Neural cell (in vitro differentiated cells): ENCODE results near the gene TNF. TPM values are rescaled to one million over a fixed set of nuclear protein-coding genes. Genes with fewer than 3 reads are reported as not detected.

Source experiments
- H2AFZ ChIP-seq: fragments of 200-600, 300-800 bp; sonication (generic), shearing (Covaris generic); 2 replicates; pipeline ENCODE4 v1.6.0; 2014; ENCODE audit warnings: low read depth, mild to moderate bottlenecking, antibody characterized with exemption, low read length, moderate library complexity
- H3F3A ChIP-seq: fragments of 200-600 bp; shearing (Covaris generic); 2 replicates; pipeline ENCODE4 v1.6.1; 2016; ENCODE audit warnings: mild to moderate bottlenecking, moderate library complexity, mixed read lengths, antibody characterized with exemption, low read length; ENCODE audit not compliant: insufficient read depth, poor library complexity, severe bottlenecking
- H3K27ac ChIP-seq: fragments of 200-600, 300-800 bp; sonication (generic), shearing (Covaris generic); 2 replicates; pipeline ENCODE4 v1.5.1; 2014; ENCODE audit warnings: mild to moderate bottlenecking, low read length, moderate library complexity
- H3K27me3 ChIP-seq: fragments of 300-800, 200-600 bp; sonication (generic), shearing (Covaris generic); 2 replicates; pipeline ENCODE4 v1.6.0; 2014; ENCODE audit warnings: mild to moderate bottlenecking, low read depth, low read length, moderate library complexity; ENCODE audit not compliant: insufficient read depth
- H3K36me3 ChIP-seq: fragments of 300-800, 200-600 bp; sonication (generic), shearing (Covaris generic); 2 replicates; pipeline ENCODE4 v1.5.1; 2014; ENCODE audit warnings: mild to moderate bottlenecking, antibody characterized with exemption, low read length, moderate library complexity; ENCODE audit not compliant: insufficient read depth
- H3K4me2 ChIP-seq: fragments of 300-800, 200-600 bp; sonication (generic), shearing (Covaris generic); 2 replicates; pipeline ENCODE4 v1.6.0; 2014; ENCODE audit warnings: mild to moderate bottlenecking, low read length
- H3K4me3 ChIP-seq: fragments of 300-800, 200-600 bp; sonication (generic), shearing (Covaris generic); 2 replicates; pipeline ENCODE4 v1.5.1; 2014; ENCODE audit warnings: mild to moderate bottlenecking, low read length, moderate library complexity
- H3K79me2 ChIP-seq: fragments of 200-600 bp; shearing (Covaris generic); replicated peaks from 2 replicates; pipeline ENCODE4 v1.6.0; 2014; ENCODE audit warnings: mild to moderate bottlenecking, low read length, moderate library complexity; ENCODE audit not compliant: insufficient read depth
- H3K9ac ChIP-seq: fragments of 300-800, 200-600 bp; sonication (generic), shearing (Covaris generic); 2 replicates; pipeline ENCODE4 v1.6.1; 2016; ENCODE audit warnings: mild to moderate bottlenecking, low read length, mixed read lengths
- H3K9me2 ChIP-seq: fragments of 200-600 bp; shearing (Covaris generic); 2 replicates; pipeline ENCODE4 v1.6.1; 2016; ENCODE audit warnings: mild to moderate bottlenecking, low read length, mixed read lengths; ENCODE audit not compliant: insufficient read depth
- H3K9me3 ChIP-seq: fragments of 200-600, 300-800 bp; sonication (generic), shearing (Covaris generic); 2 replicates; pipeline ENCODE4 v1.6.1; 2016; ENCODE audit warnings: mild to moderate bottlenecking, mixed run types, low read length, moderate library complexity, mixed read lengths
- H4K20me1 ChIP-seq: fragments of 200-600 bp; shearing (Covaris generic); 2 replicates; pipeline ENCODE4 v1.6.1; 2016; ENCODE audit warnings: mild to moderate bottlenecking, mixed run types; ENCODE audit not compliant: insufficient read depth
- EP300 ChIP-seq: fragments of 450-650 bp; conservative IDR thresholded peaks from 2 replicates; pipeline ENCODE4 v1.6.1; 2014; ENCODE audit warnings: antibody characterized with exemption, mild to moderate bottlenecking, moderate library complexity; ENCODE audit not compliant: poor library complexity, severe bottlenecking
- EZH2 ChIP-seq: fragments of 200-600, 300-800 bp; shearing (Covaris generic), sonication (generic); IDR thresholded peaks from 2 replicates; pipeline ENCODE4 v1.6.1; 2014; ENCODE audit warnings: antibody characterized with exemption, low read length, borderline replicate concordance, mild to moderate bottlenecking; ENCODE audit not compliant: insufficient read depth, poor library complexity, severe bottlenecking
- MXI1 ChIP-seq: fragments of 450-650 bp; conservative IDR thresholded peaks from 2 replicates; pipeline ENCODE4 v1.6.1; 2014; ENCODE audit warnings: antibody characterized with exemption, mild to moderate bottlenecking; ENCODE audit not compliant: poor library complexity, severe bottlenecking
- POLR2AphosphoS5 ChIP-seq: IDR thresholded peaks from 2 replicates; pipeline ENCODE4 v1.6.1; 2012
- RAD21 ChIP-seq: fragments of 450-650 bp; conservative IDR thresholded peaks from 2 replicates; pipeline ENCODE4 v1.6.1; 2014; ENCODE audit warnings: antibody characterized with exemption, mild to moderate bottlenecking, moderate library complexity
- SMC3 ChIP-seq: fragments of 450-650 bp; conservative IDR thresholded peaks from 2 replicates; pipeline ENCODE4 v1.6.1; 2014; ENCODE audit warnings: antibody characterized with exemption, mild to moderate bottlenecking, moderate library complexity; ENCODE audit not compliant: poor library complexity
- TAF1 ChIP-seq: IDR thresholded peaks from 2 replicates; pipeline ENCODE4 v1.6.1; 2012; ENCODE audit warnings: low read depth
- polyA plus RNA-seq: library from polyadenylated mRNA; depleted of rRNA; stranded (reverse); fragments of >200 nt; gene quantifications from 2 replicates; pipeline ENCODE4 v1.2.3, GENCODE V29; 2014
- TF ChIP-seq, protein P1 (sequence below): fragments of 450-650 bp; IDR thresholded peaks from 2 replicates; pipeline ENCODE4 v1.5.1; 2014; ENCODE audit warnings: antibody characterized with exemption, mild to moderate bottlenecking, moderate library complexity; ENCODE audit not compliant: poor library complexity, severe bottlenecking
- TF ChIP-seq, protein P2 (sequence below): IDR thresholded peaks from 2 replicates; pipeline ENCODE4 v1.6.1; 2012; ENCODE audit warnings: borderline replicate concordance

The TNF gene
- polyA plus RNA-seq, 1 donor from 2014 or later = not detected

- peaks cover 5% of the 10 kb centered on the region for H3K36me3 ChIP-seq
- H3F3A ChIP-seq = no peaks in the 10 kb centered on the region
- no peaks in the 10 kb centered on the region for H4K20me1 ChIP-seq
- H2AFZ ChIP-seq = peak overlapping the region; percentile 88
- peaks cover 45% of the 10 kb centered on the region for H3K79me2 ChIP-seq
- no peaks in the 10 kb centered on the region for H3K9me2 ChIP-seq
- peak overlapping the region; percentile 100 for H3K9ac ChIP-seq
- no peaks in the 10 kb centered on the region for H3K9me3 ChIP-seq
- peak overlapping the region; percentile 93 for H3K4me3 ChIP-seq
- H3K4me2 ChIP-seq = peak overlapping the region; percentile 100
- H3K27me3 ChIP-seq = no peaks in the 10 kb centered on the region
- TF ChIP-seq EP300 = no peak
- TF ChIP-seq MXI1 = no peak
- H3K27ac ChIP-seq = peak overlapping the region; percentile 99
Measured at GRCh38 chr6:31621320-31621939, 46.1 kb downstream of the TNF start.

- Histone ChIP-seq H3K27me3 (no peaks in the 10 kb centered on the region), H3K4me2 (peak overlapping the region; percentile 100), H3F3A (no peaks in the 10 kb centered on the region), H3K79me2 (peaks cover 49% of the 10 kb centered on the region), H3K9ac (peak overlapping the region; percentile 100), H2AFZ (no peak overlapping the region), H3K9me3 (no peaks in the 10 kb centered on the region), H3K36me3 (peaks cover 5% of the 10 kb centered on the region), H3K4me3 (peak overlapping the region; percentile 93), H3K27ac (peak overlapping the region; percentile 99), H3K9me2 (no peaks in the 10 kb centered on the region), H4K20me1 (no peaks in the 10 kb centered on the region)
- TF ChIP-seq, protein P1, sequence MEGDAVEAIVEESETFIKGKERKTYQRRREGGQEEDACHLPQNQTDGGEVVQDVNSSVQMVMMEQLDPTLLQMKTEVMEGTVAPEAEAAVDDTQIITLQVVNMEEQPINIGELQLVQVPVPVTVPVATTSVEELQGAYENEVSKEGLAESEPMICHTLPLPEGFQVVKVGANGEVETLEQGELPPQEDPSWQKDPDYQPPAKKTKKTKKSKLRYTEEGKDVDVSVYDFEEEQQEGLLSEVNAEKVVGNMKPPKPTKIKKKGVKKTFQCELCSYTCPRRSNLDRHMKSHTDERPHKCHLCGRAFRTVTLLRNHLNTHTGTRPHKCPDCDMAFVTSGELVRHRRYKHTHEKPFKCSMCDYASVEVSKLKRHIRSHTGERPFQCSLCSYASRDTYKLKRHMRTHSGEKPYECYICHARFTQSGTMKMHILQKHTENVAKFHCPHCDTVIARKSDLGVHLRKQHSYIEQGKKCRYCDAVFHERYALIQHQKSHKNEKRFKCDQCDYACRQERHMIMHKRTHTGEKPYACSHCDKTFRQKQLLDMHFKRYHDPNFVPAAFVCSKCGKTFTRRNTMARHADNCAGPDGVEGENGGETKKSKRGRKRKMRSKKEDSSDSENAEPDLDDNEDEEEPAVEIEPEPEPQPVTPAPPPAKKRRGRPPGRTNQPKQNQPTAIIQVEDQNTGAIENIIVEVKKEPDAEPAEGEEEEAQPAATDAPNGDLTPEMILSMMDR = no peak
- TF ChIP-seq SMC3 = no peak
- TF ChIP-seq TAF1 = no peak
- no peak for TF ChIP-seq EZH2
- TF ChIP-seq, protein P2, sequence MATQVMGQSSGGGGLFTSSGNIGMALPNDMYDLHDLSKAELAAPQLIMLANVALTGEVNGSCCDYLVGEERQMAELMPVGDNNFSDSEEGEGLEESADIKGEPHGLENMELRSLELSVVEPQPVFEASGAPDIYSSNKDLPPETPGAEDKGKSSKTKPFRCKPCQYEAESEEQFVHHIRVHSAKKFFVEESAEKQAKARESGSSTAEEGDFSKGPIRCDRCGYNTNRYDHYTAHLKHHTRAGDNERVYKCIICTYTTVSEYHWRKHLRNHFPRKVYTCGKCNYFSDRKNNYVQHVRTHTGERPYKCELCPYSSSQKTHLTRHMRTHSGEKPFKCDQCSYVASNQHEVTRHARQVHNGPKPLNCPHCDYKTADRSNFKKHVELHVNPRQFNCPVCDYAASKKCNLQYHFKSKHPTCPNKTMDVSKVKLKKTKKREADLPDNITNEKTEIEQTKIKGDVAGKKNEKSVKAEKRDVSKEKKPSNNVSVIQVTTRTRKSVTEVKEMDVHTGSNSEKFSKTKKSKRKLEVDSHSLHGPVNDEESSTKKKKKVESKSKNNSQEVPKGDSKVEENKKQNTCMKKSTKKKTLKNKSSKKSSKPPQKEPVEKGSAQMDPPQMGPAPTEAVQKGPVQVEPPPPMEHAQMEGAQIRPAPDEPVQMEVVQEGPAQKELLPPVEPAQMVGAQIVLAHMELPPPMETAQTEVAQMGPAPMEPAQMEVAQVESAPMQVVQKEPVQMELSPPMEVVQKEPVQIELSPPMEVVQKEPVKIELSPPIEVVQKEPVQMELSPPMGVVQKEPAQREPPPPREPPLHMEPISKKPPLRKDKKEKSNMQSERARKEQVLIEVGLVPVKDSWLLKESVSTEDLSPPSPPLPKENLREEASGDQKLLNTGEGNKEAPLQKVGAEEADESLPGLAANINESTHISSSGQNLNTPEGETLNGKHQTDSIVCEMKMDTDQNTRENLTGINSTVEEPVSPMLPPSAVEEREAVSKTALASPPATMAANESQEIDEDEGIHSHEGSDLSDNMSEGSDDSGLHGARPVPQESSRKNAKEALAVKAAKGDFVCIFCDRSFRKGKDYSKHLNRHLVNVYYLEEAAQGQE = no peak
- no peak for TF ChIP-seq MXI1
- TF ChIP-seq RAD21 = no peak
- no peak for TF ChIP-seq POLR2AphosphoS5
- TF ChIP-seq EP300 = no peak
Measured at GRCh38 chr6:31621991-31622390, 46.6 kb downstream of the TNF start.
